Naive thymus-derived CD4-positive, alpha-beta T cell (primary cell): ENCODE measurements around the gene GPC3. TPM values are rescaled to one million over a fixed set of nuclear protein-coding genes. Genes with fewer than 3 reads are reported as not detected.
A peak's percentile ranks its signal among the peaks of the same experiment; 100 is the strongest.

Source experiments
- ATAC-seq: fragments of 150-1000 bp; cut with Tn5 transposase; 2 replicates; pipeline ENCODE4 v1.10.0; 2021; ENCODE audit warnings: mild to moderate bottlenecking, moderate library complexity
- CTCF ChIA-PET: fragments of 350-600 bp; sonication (Branson Sonifier 250); formaldehyde crosslinking; loops from one replicate; lab custom pipeline; 2021; ENCODE audit warnings: antibody characterized with exemption; lab: Charles Lee
- POLR2A ChIA-PET: fragments of 350-600 bp; sonication (Branson Sonifier 250); formaldehyde crosslinking; loops from one replicate; lab custom pipeline; 2021; ENCODE audit warnings: antibody characterized with exemption, inconsistent platforms; lab: Charles Lee
- DNase-seq, 9 donors: peaks; one replicate each; pipeline versions ENCODE4 v3.0.0 to v3.0.0-alpha.2; 2020 to 2022; ENCODE audit warnings: mixed read lengths in 1 of 9
- H3K27ac ChIP-seq: one replicate; pipeline ENCODE4 v1.7.0; 2013; ENCODE audit warnings: mild to moderate bottlenecking, low read depth, low read length, moderate library complexity
- H3K27me3 ChIP-seq, 2 donors: one replicate each; pipeline ENCODE4 v1.7.0; 2013; ENCODE audit warnings: low read length in 2 of 2, mild to moderate bottlenecking in 2 of 2, moderate library complexity in 2 of 2; ENCODE audit not compliant: control insufficient read depth in 2 of 2, insufficient read depth in 2 of 2
- H3K36me3 ChIP-seq, 3 experiments: 1 replicate in 2 of 3; 2 replicates in 1 of 3; pipeline ENCODE4 v1.7.0; 2013; ENCODE audit warnings: low read length in 3 of 3, mild to moderate bottlenecking in 3 of 3, moderate library complexity in 1 of 3; ENCODE audit not compliant: insufficient read depth in 3 of 3, control insufficient read depth in 2 of 3
- H3K4me1 ChIP-seq, 2 donors: one replicate each; pipeline ENCODE4 v1.7.0; 2013; ENCODE audit warnings: low read length in 2 of 2, mild to moderate bottlenecking in 2 of 2, moderate library complexity in 1 of 2; ENCODE audit not compliant: control insufficient read depth in 2 of 2, insufficient read depth in 2 of 2
- H3K4me3 ChIP-seq: 2 replicates; pipeline ENCODE4 v1.7.0; 2013; ENCODE audit warnings: mild to moderate bottlenecking, low read length
- H3K9me3 ChIP-seq, 3 experiments: 1 replicate in 2 of 3; 2 replicates in 1 of 3; pipeline ENCODE4 v1.7.0; 2013; ENCODE audit warnings: low read length in 3 of 3; ENCODE audit not compliant: control insufficient read depth in 2 of 3
- H3K27ac Mint-ChIP-seq, 9 donors: one replicate each; pipeline ENCODE4 v1.8.0; 2020 to 2022; ENCODE audit warnings: mixed read lengths in 9 of 9, mild to moderate bottlenecking in 8 of 9, moderate library complexity in 5 of 9, inconsistent platforms in 2 of 9
- H3K27me3 Mint-ChIP-seq, 5 donors: one replicate each; pipeline ENCODE4 v1.8.0; 2021 to 2022; ENCODE audit warnings: mixed read lengths in 5 of 5, mild to moderate bottlenecking in 1 of 5
- H3K36me3 Mint-ChIP-seq, 5 donors: one replicate each; pipeline ENCODE4 v1.8.0; 2020 to 2022; ENCODE audit warnings: mixed read lengths in 5 of 5, mild to moderate bottlenecking in 3 of 5, inconsistent platforms in 1 of 5
- H3K4me1 Mint-ChIP-seq, 7 donors: one replicate each; pipeline ENCODE4 v1.8.0; 2020 to 2022; ENCODE audit warnings: mixed read lengths in 7 of 7, mild to moderate bottlenecking in 3 of 7, inconsistent platforms in 1 of 7
- H3K4me3 Mint-ChIP-seq, 10 donors: one replicate each; pipeline ENCODE4 v1.8.0; 2020 to 2022; ENCODE audit warnings: mild to moderate bottlenecking in 10 of 10, mixed read lengths in 10 of 10, moderate library complexity in 6 of 10, inconsistent platforms in 2 of 10
- H3K9me3 Mint-ChIP-seq, 11 donors: one replicate each; pipeline ENCODE4 v1.8.0; 2020 to 2022; ENCODE audit warnings: mixed read lengths in 11 of 11, mild to moderate bottlenecking in 4 of 11, inconsistent platforms in 1 of 11, moderate library complexity in 1 of 11
- intact Hi-C, 2 donors: fragments of 100-400 bp; cut with micrococcal nuclease; formaldehyde crosslinking; loops; one replicate each; pipeline ENCODE4 v1.15.1; 2023
- polyA plus RNA-seq, 2 donors: library from polyadenylated mRNA; unstranded; fragments of 300-500 nt; fragmentation: Illumina TruSeq; gene quantifications; one replicate each; pipeline ENCODE4 v1.2.3, GENCODE V29; 2021
- total RNA-seq, 6 experiments: library from RNA in 5 of 6; stranded (reverse) in 5 of 6; gene quantifications; 1 replicate in 5 of 6; 2 replicates in 1 of 6; pipeline ENCODE4 v1.2.3 and lab custom pipeline; 2021 to 2026

The GPC3 gene
- total and polyA plus RNA-seq, 7 experiments from 2014 or later, result 0.24 to 6.0 (median 0.65) TPM

DNA sequence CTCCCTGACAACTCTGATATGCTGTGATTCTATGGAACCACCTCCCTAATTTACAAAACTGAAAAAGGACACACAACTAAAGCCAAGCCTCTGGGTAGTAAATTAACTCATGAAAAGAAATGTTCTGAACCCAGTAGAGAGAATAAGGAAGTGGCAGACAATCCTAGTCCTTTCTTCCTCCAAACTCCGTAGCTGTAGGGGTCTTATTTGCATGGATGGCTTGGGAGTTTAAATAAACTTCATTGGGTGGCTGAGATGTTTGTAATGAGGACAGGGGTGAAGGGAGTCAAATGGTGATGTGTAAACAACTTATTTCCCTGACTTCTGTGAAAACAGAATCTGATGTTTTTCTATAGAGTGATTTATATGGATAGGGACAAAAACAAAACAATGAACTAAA is 59.3 kb downstream of the GPC3 start:
- ATAC-seq, result no peak
- H3K4me1 Mint-ChIP-seq, result peaks cover 4 to 39% (median 26%) of the 10 kb centered on the region in 7 donors
- H3K9me3 Mint-ChIP-seq, result peaks cover 0 to 1% (median 0%) of the 10 kb centered on the region in 11 donors
- no peaks in the 10 kb centered on the region for H3K27me3 ChIP-seq
- H3K27ac Mint-ChIP-seq, result no peak overlapping the region
- H3K9me3 ChIP-seq, result no peaks in the 10 kb centered on the region
- H3K36me3 ChIP-seq, result no peaks in the 10 kb centered on the region
- H3K4me1 ChIP-seq, result peaks cover 13 to 17% of the 10 kb centered on the region in 2 donors
- no peak overlapping the region for H3K4me3 Mint-ChIP-seq
- no peak overlapping the region for H3K27ac ChIP-seq
- intact Hi-C loops, result loop anchor here in 1 of 2 donors (10.0 kb wide), 2 partner anchors 59 to 99 kb away; partner anchors contain the start of gene GPC3
- no peak for DNase-seq
- peaks cover 0 to 11% (median 0%) of the 10 kb centered on the region in 5 donors for H3K36me3 Mint-ChIP-seq
- no peaks in the 10 kb centered on the region for H3K27me3 Mint-ChIP-seq
- H3K4me3 ChIP-seq, result no peak overlapping the region
- CTCF ChIA-PET, result no interaction called here
- POLR2A ChIA-PET, result no interaction called here

DNA sequence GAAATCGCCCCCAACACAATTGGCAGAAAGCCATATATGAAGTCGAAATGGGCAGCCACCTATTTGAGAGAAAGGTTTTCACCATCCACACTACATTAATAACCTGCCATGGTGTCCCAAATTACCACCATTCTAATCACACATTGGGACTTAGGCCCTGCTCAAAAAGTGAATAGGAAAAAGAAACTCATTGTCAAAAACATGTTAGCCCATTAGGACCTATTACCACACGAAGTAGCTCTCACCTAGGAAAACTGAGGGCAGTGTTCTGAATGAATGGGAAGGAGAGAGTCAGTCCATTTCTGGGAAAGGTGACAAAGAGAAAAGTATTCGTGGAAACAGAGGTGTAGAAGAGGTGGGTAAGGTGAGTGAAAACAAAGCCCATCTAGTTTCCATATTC is 60.8 kb downstream of the GPC3 start:
- Histone ChIP-seq H3K27me3 (no peaks in the 10 kb centered on the region), H3K27ac (no peak overlapping the region), H3K4me1 (peaks cover 13 to 17% of the 10 kb centered on the region in 2 donors), H3K36me3 (no peaks in the 10 kb centered on the region), H3K9me3 (no peaks in the 10 kb centered on the region), H3K4me3 (no peak overlapping the region)
- Mint-ChIP-seq H3K27me3 (no peaks in the 10 kb centered on the region), H3K9me3 (peaks cover 0 to 1% (median 0%) of the 10 kb centered on the region in 11 donors), H3K4me1 (peaks cover 4 to 39% (median 26%) of the 10 kb centered on the region in 7 donors), H3K27ac (peak overlapping the region in 2 of 9 donors; percentile 28), H3K4me3 (no peak overlapping the region), H3K36me3 (peaks cover 0 to 11% (median 0%) of the 10 kb centered on the region in 5 donors)
- intact Hi-C loops, result loop anchor here (5.0 to 10.0 kb wide), 5 partner anchors 60 to 473 kb away; partner anchors contain the start of gene GPC3 (in 1 of the 2)
- CTCF ChIA-PET, result no interaction called here
- POLR2A ChIA-PET, result no interaction called here
- DNase-seq (no peak), ATAC-seq (no peak)

DNA sequence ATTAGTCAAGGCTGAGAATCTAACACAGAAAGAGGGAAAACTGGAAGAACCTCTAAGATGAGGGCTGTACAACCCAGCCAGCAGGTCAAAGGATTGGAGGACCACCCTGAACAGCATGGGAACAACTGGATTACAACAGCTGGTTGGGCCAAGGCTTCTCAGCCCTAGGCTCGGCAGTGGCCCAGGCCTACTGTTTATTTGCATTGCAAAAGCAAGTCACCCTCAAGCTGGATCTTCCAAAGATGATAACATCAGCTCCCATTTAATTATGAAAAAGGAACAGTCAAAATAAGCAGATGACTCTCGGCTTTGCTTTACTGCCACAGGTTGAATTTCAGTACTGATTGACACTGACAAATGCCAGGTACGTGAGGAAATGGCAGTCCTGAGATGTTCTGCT is 61.8 kb downstream of the GPC3 start:
- DNase-seq, result no peak
- no peaks in the 10 kb centered on the region for H3K9me3 ChIP-seq
- Mint-ChIP-seq H3K36me3 (peaks cover 0 to 11% (median 0%) of the 10 kb centered on the region in 5 donors), H3K27ac (peak overlapping the region in 6 of 9 donors; percentile 91 to 95 (median 93)), H3K27me3 (no peaks in the 10 kb centered on the region), H3K4me3 (peak overlapping the region in 5 of 10 donors; percentile 73 to 90 (median 83)), H3K4me1 (peaks cover 4 to 39% (median 26%) of the 10 kb centered on the region in 7 donors), H3K9me3 (peaks cover 0 to 1% (median 0%) of the 10 kb centered on the region in 11 donors)
- no peak for ATAC-seq
- no peak overlapping the region for H3K4me3 ChIP-seq
- H3K27me3 ChIP-seq, result no peaks in the 10 kb centered on the region
- H3K4me1 ChIP-seq, result peaks cover 13 to 17% of the 10 kb centered on the region in 2 donors
- no peak overlapping the region for H3K27ac ChIP-seq
- no peaks in the 10 kb centered on the region for H3K36me3 ChIP-seq
- CTCF ChIA-PET, result no interaction called here
- intact Hi-C loops, result loop anchor here (5.0 to 10.0 kb wide), 5 partner anchors 61 to 474 kb away; partner anchors contain the start of gene GPC3 (in 1 of the 2)
- POLR2A ChIA-PET, result no interaction called here

DNA sequence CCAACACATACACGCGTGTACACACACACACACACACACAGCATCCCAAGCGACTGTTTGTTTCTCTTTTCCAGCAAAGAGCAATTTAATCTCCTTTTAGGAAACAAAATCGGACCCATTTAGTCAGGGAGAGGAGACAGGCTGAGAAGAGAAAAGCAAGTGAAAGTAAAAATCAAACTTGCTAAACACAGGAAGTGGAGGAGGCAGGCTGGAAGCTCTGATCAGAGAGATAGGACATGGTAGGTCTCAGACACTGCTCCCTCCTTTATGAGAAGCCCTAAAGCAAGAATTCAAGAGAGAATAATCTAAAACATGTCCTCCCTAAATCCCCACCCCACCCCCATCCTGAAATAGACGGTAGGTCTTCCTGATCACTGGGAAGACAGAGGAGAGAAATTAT is 62.3 kb downstream of the GPC3 start:
- CTCF ChIA-PET, result no interaction called here
- peak overlapping the region; percentile 5 to 95 (median 93) for H3K27ac Mint-ChIP-seq
- H3K27me3 Mint-ChIP-seq, result no peaks in the 10 kb centered on the region
- peak overlapping the region; percentile 65 to 90 (median 82) for H3K4me3 Mint-ChIP-seq
- peaks cover 0 to 11% (median 0%) of the 10 kb centered on the region in 5 donors for H3K36me3 Mint-ChIP-seq
- intact Hi-C loops, result loop anchor here (5.0 to 10.0 kb wide), 5 partner anchors 62 to 474 kb away; partner anchors contain the start of gene GPC3 (in 1 of the 2)
- no peaks in the 10 kb centered on the region for H3K9me3 ChIP-seq
- H3K9me3 Mint-ChIP-seq, result peaks cover 0 to 1% (median 0%) of the 10 kb centered on the region in 11 donors
- H3K4me1 ChIP-seq, result peaks cover 13 to 17% of the 10 kb centered on the region in 2 donors
- no peaks in the 10 kb centered on the region for H3K36me3 ChIP-seq
- H3K27me3 ChIP-seq, result no peaks in the 10 kb centered on the region
- peak overlapping the region; percentile 54 for H3K4me3 ChIP-seq
- H3K27ac ChIP-seq, result peak overlapping the region; percentile 60
- DNase-seq (peak in 7 of 9 donors; percentile 9 to 61 (median 41)), ATAC-seq (peak; percentile 69)
- H3K4me1 Mint-ChIP-seq, result peaks cover 4 to 39% (median 26%) of the 10 kb centered on the region in 7 donors
- POLR2A ChIA-PET, result no interaction called here

DNA sequence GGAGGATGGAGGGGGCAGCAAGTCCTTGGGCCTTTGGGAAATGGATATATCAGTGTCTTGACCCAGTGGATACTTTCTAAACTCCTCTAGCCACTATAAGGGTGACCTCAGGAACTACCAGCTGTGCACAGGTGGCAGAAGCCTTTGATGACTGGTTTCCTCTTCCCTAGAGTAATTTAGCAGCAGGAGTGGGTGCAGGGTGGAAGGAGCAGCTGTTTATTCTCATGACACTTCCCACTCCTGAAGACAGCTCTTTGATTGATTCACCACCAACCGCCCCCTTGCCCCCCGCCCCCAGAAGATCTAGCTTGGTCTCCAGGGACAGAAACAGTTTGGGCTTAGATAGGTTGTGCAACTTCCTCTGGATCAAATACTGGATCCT is 63.0 kb downstream of the GPC3 start:
- H3K36me3 ChIP-seq, result no peaks in the 10 kb centered on the region
- Mint-ChIP-seq H3K27me3 (no peaks in the 10 kb centered on the region), H3K9me3 (peaks cover 0 to 3% (median 0%) of the 10 kb centered on the region in 11 donors), H3K36me3 (peaks cover 0 to 11% (median 0%) of the 10 kb centered on the region in 5 donors), H3K4me1 (peaks cover 4 to 39% (median 26%) of the 10 kb centered on the region in 7 donors), H3K4me3 (peak overlapping the region; percentile 65 to 90 (median 82)), H3K27ac (peak overlapping the region; percentile 5 to 95 (median 93))
- no peaks in the 10 kb centered on the region for H3K27me3 ChIP-seq
- intact Hi-C loops, result loop anchor here (1.0 to 10.0 kb wide), 6 partner anchors 62 to 475 kb away; partner anchors contain the start of gene GPC3 (in 1 of the 2)
- no peaks in the 10 kb centered on the region for H3K9me3 ChIP-seq
- ATAC-seq (no peak), DNase-seq (peak in 1 of 9 donors; percentile 2)
- H3K4me1 ChIP-seq, result peaks cover 13 to 17% of the 10 kb centered on the region in 2 donors
- H3K27ac ChIP-seq, result peak overlapping the region; percentile 60
- ChIA-PET POLR2A (no interaction called here), CTCF (interaction anchor here (0.6 kb wide), 1 partner anchor 40 kb away, joined by 3 read pairs; no protein-coding TSS in a partner anchor)
- peak overlapping the region; percentile 54 for H3K4me3 ChIP-seq

DNA sequence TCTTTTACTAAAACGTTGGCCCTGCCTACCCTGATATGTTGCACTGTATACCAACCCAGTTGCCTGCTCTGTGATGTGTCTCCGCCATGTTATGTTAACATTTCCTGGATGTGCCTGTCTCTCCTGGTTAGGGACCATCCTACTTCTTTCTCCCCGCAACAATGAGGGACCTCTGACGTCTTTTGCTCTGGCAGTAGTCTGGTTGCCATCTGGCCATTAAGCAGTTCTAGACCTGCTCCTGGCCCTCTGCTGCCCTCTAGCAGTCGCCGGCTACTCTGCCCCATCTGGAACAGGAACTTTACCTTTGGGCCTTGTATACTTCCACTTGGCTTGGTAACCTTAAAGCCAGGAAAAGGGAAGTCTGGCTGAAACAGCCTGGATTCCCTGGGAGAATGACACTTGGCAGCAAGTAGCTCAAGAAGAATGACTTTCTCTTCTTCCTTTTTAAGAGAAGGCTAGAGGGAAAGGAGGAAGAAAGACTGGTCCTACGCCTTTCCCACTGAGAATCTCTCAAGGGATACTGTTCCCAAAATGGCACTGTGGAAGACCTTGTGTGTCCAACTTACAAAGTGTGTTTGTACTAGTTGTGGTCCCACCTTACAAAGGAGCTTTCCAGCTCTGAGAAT is 63.5 kb downstream of the GPC3 start:
- Histone ChIP-seq H3K9me3 (no peaks in the 10 kb centered on the region), H3K36me3 (no peaks in the 10 kb centered on the region), H3K4me1 (peaks cover 13 to 17% of the 10 kb centered on the region in 2 donors), H3K27me3 (no peaks in the 10 kb centered on the region), H3K4me3 (peak overlapping the region; percentile 24), H3K27ac (no peak overlapping the region)
- peaks cover 0 to 6% (median 0%) of the 10 kb centered on the region in 11 donors for H3K9me3 Mint-ChIP-seq
- H3K4me3 Mint-ChIP-seq, result peak overlapping the region in 5 of 10 donors; percentile 7 to 90 (median 83)
- H3K27me3 Mint-ChIP-seq, result no peaks in the 10 kb centered on the region
- peak in 5 of 9 donors; percentile 7 to 33 (median 22) for DNase-seq
- peaks cover 4 to 39% (median 26%) of the 10 kb centered on the region in 7 donors for H3K4me1 Mint-ChIP-seq
- ChIA-PET POLR2A (no interaction called here), CTCF (interaction anchor here (0.6 kb wide), 1 partner anchor 40 kb away, joined by 3 read pairs; no protein-coding TSS in a partner anchor)
- ATAC-seq, result no peak
- peaks cover 0 to 11% (median 0%) of the 10 kb centered on the region in 5 donors for H3K36me3 Mint-ChIP-seq
- peak overlapping the region in 7 of 9 donors; percentile 38 to 95 (median 92) for H3K27ac Mint-ChIP-seq
- intact Hi-C loops, result loop anchor here (1.0 to 10.0 kb wide), 6 partner anchors 63 to 475 kb away; partner anchors contain the start of gene GPC3 (in 1 of the 2)
